ENCODE results near the gene PINLYP.
"Not testable (repeated sequence)": the region's sequence is repeated elsewhere in the genome, so short reads cannot be mapped to it uniquely, and the experiment has no call there.

The PINLYP gene

GRCh38 chr19:43546581-43546980 lies 29.0 kb upstream of the PINLYP start:
- H4K20me1 ChIP-seq (ENCODE audit: insufficient read depth, low read length, poor library complexity, severe bottlenecking) = no peaks in the 10 kb centered on the region

DNA sequence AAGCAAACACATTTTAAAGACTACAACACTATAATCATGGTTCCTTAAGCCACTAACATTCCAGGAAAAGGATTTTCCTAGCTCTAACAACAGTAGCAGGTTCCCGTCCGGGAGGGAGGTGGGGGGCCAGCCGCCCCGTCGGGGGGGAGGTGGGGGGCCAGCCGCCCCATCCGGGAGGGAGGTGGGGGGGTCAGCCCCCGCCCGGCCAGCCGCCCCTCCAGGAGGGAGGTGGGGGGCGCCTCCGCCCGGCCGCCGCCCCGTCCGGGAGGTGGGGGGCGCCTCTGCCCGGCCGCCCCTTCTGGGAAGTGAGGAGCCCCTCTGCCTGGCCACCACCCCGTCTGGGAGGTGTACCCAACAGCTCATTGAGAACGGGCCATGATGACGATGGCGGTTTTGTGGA lies 27.7 kb upstream of the PINLYP start:
- peaks cover 47% of the 10 kb centered on the region; the same call in 1 of the 2 replicates for H3K36me3 ChIP-seq (ENCODE audit: insufficient read depth, low read length)
- not testable (repeated sequence) for H3K9ac ChIP-seq (ENCODE audit: low read depth, low read length, poor library complexity, severe bottlenecking); H3K4me1 ChIP-seq (ENCODE audit: insufficient read depth, low read length, poor library complexity, severe bottlenecking); H3K4me2 ChIP-seq (ENCODE audit: low read depth, low read length, poor library complexity, severe bottlenecking); H2AFZ ChIP-seq (ENCODE audit: low read length); H4K20me1 ChIP-seq (ENCODE audit: insufficient read depth, low read length, poor library complexity, severe bottlenecking); H3K9me2 ChIP-seq (replicated peaks; ENCODE audit: low read depth, low read length); H3K4me3 ChIP-seq (ENCODE audit: low read length, poor library complexity, severe bottlenecking); H3K79me2 ChIP-seq (ENCODE audit: insufficient read depth, low read length); H3F3A ChIP-seq (ENCODE audit: low read depth); H3K27me3 ChIP-seq (ENCODE audit: insufficient read depth, low read length, poor library complexity, severe bottlenecking); H3K9me3 ChIP-seq (ENCODE audit: insufficient read depth, low read depth, low read length)

More at GRCh38 chr19:43546581-43546980, 29.0 kb upstream of the PINLYP start:
- H3K9me3 ChIP-seq (ENCODE audit: insufficient read depth, low read depth, low read length) = no peaks in the 10 kb centered on the region
- TF ChIP-seq EZH2phosphoT487 (IDR thresholded peaks at IDR 0.05; ENCODE audit: borderline replicate concordance) (no peak), CTCF (conservative IDR thresholded peaks at IDR 0.05; ENCODE audit: low read length) (no peak)
- H3K79me2 ChIP-seq (ENCODE audit: insufficient read depth, low read length) = no peaks in the 10 kb centered on the region
- no peak overlapping the region for H3K4me3 ChIP-seq (ENCODE audit: low read length, poor library complexity, severe bottlenecking)
- H3K27me3 ChIP-seq (ENCODE audit: insufficient read depth, low read length, poor library complexity, severe bottlenecking) = no peaks in the 10 kb centered on the region
- H3K4me2 ChIP-seq (ENCODE audit: low read depth, low read length, poor library complexity, severe bottlenecking) = no peak overlapping the region
- no peaks in the 10 kb centered on the region for H3F3A ChIP-seq (ENCODE audit: low read depth)
- no peak overlapping the region for H3K9ac ChIP-seq (ENCODE audit: low read depth, low read length, poor library complexity, severe bottlenecking)
- H3K4me1 ChIP-seq (ENCODE audit: insufficient read depth, low read length, poor library complexity, severe bottlenecking) = no peaks in the 10 kb centered on the region
- H3K9me2 ChIP-seq (replicated peaks; ENCODE audit: low read depth, low read length) = no peaks in the 10 kb centered on the region
- peaks cover 42% of the 10 kb centered on the region; the same call in 1 of the 2 replicates for H3K36me3 ChIP-seq (ENCODE audit: insufficient read depth, low read length)
- H2AFZ ChIP-seq (ENCODE audit: low read length) = no peak overlapping the region

GRCh38 chr19:43548706-43549105 lies 26.9 kb upstream of the PINLYP start:
- no peaks in the 10 kb centered on the region for H3K4me1 ChIP-seq (ENCODE audit: insufficient read depth, low read length, poor library complexity, severe bottlenecking)

More at GRCh38 chr19:43548706-43549105, 26.9 kb upstream of the PINLYP start:
- no peak overlapping the region for H3K4me3 ChIP-seq (ENCODE audit: low read length, poor library complexity, severe bottlenecking)
- no peaks in the 10 kb centered on the region for H4K20me1 ChIP-seq (ENCODE audit: insufficient read depth, low read length, poor library complexity, severe bottlenecking)
- H3K27me3 ChIP-seq (ENCODE audit: insufficient read depth, low read length, poor library complexity, severe bottlenecking) = no peaks in the 10 kb centered on the region
- TF ChIP-seq EZH2phosphoT487 (IDR thresholded peaks at IDR 0.05; ENCODE audit: borderline replicate concordance) (no peak), CTCF (conservative IDR thresholded peaks at IDR 0.05; ENCODE audit: low read length) (no peak)
- no peaks in the 10 kb centered on the region for H3K9me2 ChIP-seq (replicated peaks; ENCODE audit: low read depth, low read length)
- no peak overlapping the region for H3K9ac ChIP-seq (ENCODE audit: low read depth, low read length, poor library complexity, severe bottlenecking)
- H3K9me3 ChIP-seq (ENCODE audit: insufficient read depth, low read depth, low read length) = no peaks in the 10 kb centered on the region
- no peaks in the 10 kb centered on the region for H3F3A ChIP-seq (ENCODE audit: low read depth)
- no peak overlapping the region for H3K4me2 ChIP-seq (ENCODE audit: low read depth, low read length, poor library complexity, severe bottlenecking)
- H3K79me2 ChIP-seq (ENCODE audit: insufficient read depth, low read length) = no peaks in the 10 kb centered on the region
- H3K36me3 ChIP-seq (ENCODE audit: insufficient read depth, low read length) = peaks cover 47% of the 10 kb centered on the region; the same call in 1 of the 2 replicates
- H2AFZ ChIP-seq (ENCODE audit: low read length) = no peak overlapping the region
